Inflammatory macrophage treated with lipopolysaccharide for 1 hour (primary cell): Measurements from ENCODE around the gene TMEM205.
"Not testable (repeated sequence)": the region's sequence is repeated elsewhere in the genome, so short reads cannot be mapped to it uniquely, and the experiment has no call there.

Source experiments
- DNase-seq, 2 donors: peaks; one replicate each; pipeline ENCODE4 v3.0.0-alpha.2; 2020 to 2022

The TMEM205 gene

GRCh38 chr19:11338569-11339253 lies 7.4 kb downstream of the TMEM205 start:
- DNase-seq, result no peak

GRCh38 chr19:11338121-11338520 lies 7.9 kb downstream of the TMEM205 start:
- no peak for DNase-seq

DNA sequence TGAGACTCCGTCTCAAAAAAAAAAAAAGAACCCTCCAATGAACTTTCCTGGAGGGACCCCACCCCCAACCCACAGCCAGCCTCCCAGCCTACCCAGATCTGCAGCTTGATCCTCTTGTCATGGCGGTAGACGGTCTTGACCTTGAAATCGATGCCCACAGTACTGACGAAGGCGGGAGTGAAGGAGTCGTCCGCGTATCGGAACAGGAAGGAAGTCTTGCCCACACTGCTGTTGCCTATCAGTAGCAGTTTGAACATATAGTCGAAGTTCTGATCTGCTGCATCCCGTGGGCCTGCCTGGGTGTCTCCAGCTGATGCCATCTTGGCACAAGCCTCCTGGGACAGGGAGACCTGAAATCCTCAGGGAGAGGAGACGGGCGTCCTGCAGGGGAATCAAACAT lies 9.0 kb downstream of the TMEM205 start:
- peak in 1 of 2 donors; percentile 28 for DNase-seq

GRCh38 chr19:11335449-11336146 lies 10.5 kb downstream of the TMEM205 start:
- DNase-seq, result no peak

DNA sequence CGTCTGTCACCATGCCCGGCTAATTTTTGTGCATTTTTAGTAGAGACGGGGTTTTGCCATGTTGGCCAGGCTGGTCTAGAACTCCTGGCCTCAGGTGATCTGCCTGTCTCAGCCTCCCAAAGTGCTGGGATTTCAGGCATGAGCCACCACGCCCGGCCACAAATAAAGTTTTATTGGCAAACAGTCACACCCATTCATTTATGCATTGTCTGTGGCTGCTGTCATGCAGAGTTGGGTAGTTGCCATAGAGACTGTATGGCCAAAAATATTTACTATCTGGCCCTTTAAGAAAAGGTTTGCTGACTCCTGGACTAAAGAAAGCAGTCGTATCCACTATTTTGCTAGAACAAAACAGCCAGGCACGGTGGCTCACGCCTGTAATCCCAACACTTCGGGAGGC lies 12.2 kb downstream of the TMEM205 start:
- DNase-seq, result not testable (repeated sequence)

DNA sequence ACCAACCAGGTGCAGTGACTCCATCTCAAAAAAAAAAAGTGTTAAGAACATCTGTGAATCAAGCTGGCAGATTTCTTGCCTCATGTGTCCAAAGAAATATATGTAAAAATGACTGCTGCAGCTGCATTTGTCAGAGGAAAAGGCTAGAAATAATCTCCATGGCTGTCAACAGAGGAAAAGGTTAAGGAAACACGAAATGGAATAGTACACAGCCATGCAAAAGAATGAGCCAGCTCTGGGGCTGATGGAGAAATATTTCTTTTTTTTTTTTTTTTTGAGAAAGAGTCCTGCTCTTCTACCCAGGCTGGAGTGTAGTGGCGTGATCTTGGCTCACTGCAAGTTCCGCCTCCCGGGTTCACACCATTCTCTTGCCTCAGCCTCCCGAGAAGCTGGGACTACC lies 13.2 kb downstream of the TMEM205 start:
- no peak for DNase-seq

DNA sequence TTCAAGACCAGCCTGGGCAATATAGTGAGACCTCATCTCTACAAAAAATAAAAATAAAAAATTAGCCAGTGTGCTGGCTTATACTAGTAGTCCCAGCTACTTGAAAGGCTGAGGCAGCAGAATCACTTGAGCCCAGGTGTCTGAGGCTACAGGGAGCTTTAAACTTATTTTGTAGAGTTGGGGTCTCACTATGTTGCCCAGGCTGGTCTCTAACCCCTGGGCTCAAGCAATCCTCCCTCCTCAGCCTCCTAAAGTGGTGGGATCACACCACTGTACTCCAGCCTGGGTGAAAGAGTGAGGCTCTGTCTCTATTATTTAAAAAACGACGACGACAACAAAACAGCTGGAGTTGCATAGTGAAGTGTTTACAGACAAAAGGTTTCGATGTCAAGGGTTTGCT lies 14.6 kb downstream of the TMEM205 start:
- DNase-seq, result no peak

DNA sequence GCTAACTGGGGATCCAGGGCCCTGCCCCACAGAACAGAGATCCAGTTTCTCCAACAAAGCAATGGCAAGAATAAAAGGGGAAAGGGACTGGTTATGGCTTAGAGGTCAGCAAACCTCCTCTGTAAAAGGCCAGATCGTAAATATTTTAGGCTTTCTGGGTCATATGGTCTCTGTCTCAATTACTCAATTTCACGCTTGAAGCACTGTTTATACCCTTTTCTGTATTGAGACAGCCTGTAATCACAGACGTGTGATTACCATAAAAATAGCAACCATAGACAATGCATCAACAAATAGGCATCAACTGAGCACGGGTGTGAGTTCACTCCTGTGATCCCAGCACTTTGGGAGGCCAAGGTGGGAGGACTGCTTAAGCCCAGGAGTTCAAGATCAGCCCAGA lies 15.9 kb downstream of the TMEM205 start:
- no peak for DNase-seq

- DNase-seq, result no peak
These were observed 20.5 kb downstream of the TMEM205 start for GRCh38 chr19:11325544-11325943.

- no peak for DNase-seq
These were observed 21.2 kb downstream of the TMEM205 start for GRCh38 chr19:11324748-11325389.

DNA sequence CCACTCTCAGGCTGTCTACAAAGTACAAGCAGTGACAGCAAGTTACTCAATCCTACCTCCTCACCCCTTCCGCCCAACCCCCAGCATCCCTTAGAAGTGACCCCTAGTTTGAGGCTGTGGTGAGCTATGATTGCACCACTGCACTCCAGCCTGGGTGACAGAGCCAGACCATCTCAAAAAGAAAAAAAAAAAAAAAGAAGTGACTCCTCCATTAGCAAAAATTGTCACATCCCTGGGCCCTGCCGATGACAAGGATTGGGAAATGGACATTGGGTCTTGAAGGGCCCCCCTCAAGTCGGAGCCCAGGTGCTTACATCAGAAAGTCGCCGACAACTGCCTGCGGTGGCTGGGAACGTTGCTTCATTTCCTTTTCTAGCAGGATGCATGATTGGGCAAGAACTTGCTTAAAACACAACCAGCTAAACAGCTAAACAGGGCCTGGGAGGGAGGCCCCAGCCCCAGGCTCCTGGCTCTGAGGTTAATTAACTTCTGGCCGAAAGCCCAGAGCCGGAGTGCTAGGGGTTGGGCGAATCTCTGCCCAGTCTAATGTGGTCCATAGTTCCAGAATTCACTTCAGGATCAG lies 21.9 kb downstream of the TMEM205 start:
- peak; percentile 68 to 70 for DNase-seq

- no peak for DNase-seq
These were observed 22.4 kb downstream of the TMEM205 start for GRCh38 chr19:11323601-11324078.

- DNase-seq, result peak; percentile 54 to 61
These were observed 23.6 kb downstream of the TMEM205 start for GRCh38 chr19:11322269-11323024.

DNA sequence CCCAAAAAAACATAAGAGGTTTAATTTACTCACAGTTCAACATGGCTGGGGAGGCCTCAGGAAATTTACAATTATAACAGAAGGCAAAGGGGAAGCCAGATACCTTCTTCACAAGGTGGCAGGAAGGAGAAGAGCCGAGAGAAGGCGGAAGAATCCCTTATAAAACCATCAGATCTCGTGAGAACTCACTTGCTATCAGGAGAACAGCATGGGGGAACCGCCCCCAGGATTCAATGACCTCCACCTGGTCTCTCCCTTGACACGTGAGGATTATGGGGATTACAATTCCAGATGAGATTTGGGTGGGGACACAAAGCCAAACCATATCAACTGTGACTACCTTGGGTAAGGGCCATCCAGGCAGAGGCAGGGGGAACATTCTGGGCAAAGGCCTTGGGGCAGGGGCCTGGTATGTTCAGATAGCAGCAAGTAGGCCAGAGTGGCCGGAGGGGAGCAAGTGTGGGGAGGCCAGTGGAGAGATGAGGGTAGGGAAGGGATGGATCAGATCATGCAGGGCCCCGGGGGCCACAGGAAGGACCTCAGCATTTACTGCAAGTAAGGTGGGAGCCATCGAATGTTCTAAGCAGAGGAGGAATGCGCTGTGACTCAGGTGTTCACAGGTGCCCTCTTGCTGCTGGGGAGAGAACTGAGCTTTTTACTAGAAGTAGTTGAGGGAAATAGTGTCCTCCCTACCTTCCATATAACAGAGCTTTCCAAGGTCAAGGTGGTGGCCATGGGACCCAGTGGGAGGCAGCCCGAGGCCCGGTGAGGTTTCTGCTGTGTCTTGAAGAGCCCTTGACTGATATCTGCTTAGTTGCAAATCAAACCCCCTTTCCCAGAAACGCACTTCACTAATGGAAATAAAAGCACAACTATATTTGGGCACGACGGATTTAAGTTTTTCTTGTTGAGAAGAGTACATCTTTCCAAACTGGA lies 24.6 kb downstream of the TMEM205 start:
- DNase-seq, result no peak

GRCh38 chr19:11320278-11320995 lies 25.6 kb downstream of the TMEM205 start:
- not testable (repeated sequence) for DNase-seq

GRCh38 chr19:11306337-11306736 lies 39.7 kb downstream of the TMEM205 start:
- no peak for DNase-seq

DNA sequence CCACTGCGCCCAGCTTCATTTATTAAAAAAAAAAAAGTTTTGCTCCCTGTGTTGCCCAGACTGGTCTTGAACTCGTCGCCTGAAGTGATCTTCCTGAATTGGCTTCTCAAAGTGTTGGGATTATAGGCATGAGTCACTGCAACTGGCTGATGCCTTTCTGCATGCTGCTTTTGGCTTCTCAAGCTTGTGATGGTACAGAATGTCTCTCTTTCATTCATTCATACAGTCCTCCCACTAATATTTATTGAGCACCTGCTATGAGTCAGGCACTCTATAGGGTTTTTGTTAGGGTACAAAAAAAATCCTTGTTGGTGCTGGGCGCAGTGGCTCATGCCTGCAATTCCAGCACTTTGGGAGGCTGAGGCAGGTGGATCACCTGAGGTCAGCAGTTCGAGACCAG lies 41.1 kb downstream of the TMEM205 start:
- DNase-seq, result no peak

DNA sequence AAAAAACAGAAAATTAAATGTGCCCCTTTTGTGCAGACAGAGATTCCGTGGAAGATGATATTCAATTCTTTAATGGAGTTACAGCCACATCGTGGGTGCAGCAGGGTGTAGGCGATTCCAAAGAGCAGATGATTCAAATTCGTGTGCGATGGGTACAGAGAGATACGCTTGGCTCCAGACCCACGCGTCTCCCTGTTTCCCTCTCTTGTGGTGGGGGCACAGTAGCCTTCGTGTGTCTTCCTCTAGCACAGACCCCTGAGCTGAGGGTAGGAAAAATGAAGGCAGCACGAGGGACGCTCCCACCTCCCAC lies 45.3 kb downstream of the TMEM205 start:
- DNase-seq, result no peak

GRCh38 chr19:11299946-11300810 lies 45.9 kb downstream of the TMEM205 start:
- peak; percentile 24 to 40 for DNase-seq

GRCh38 chr19:11296264-11296663 lies 49.8 kb downstream of the TMEM205 start:
- DNase-seq, result peak in 1 of 2 donors; percentile 10
